ENCODE results near the gene GPAT2. TPM values are rescaled to one million over a fixed set of nuclear protein-coding genes. Genes with fewer than 3 reads are reported as not detected.
"Not testable (repeated sequence)": the region's sequence is repeated elsewhere in the genome, so short reads cannot be mapped to it uniquely, and the experiment has no call there.

Gene GPAT2
- total RNA-seq, 8 experiments from 2014 or later = 0.05 to 3.2 (median 0.41) TPM

GRCh38 chr2:96012086-96012791, 22.5 kb downstream of the GPAT2 start:
- not testable (repeated sequence) for H3K4me1 ChIP-seq (replicated peaks in 1 of 2); ATAC-seq (replicated peaks in 6 of 8); H3K27ac ChIP-seq; H3K4me3 ChIP-seq
- 8 to 95% (median 80%) methylated on average over 1 to 7 of the region's 8 CpGs; no CpG with 5 or more reads in 3 of the 10 experiments for WGBS, 10 experiments
- in situ Hi-C loops (cut with MboI; ENCODE audit: low pct_unique_long_range_greater_than_20kb in 2 of 9, low sequenced_read_pairs in 9 of 9, unreplicated experiment in 9 of 9) = loop anchor here in 2 of 9 experiments (25.0 kb wide), 2 partner anchors 100 to 250 kb away; partner anchors contain the start of genes ADRA2B (in 2 of the 2), CIAO1 (in 1 of the 2) and TMEM127 (in 1 of the 2)

GRCh38 chr2:96011129-96011455, 23.6 kb downstream of the GPAT2 start:
- peak in 6 of 8 experiments; percentile 3 to 11 (median 6) for ATAC-seq (replicated peaks in 6 of 8)
- in situ Hi-C loops (cut with MboI; ENCODE audit: low pct_unique_long_range_greater_than_20kb in 2 of 9, low sequenced_read_pairs in 9 of 9, unreplicated experiment in 9 of 9) = loop anchor here in 2 of 9 experiments (25.0 kb wide), 2 partner anchors 101 to 251 kb away; partner anchors contain the start of genes ADRA2B (in 2 of the 2), CIAO1 (in 1 of the 2) and TMEM127 (in 1 of the 2)
- peak overlapping the region; percentile 14 to 31 (median 21) for H3K4me3 ChIP-seq
- not testable (repeated sequence) for H3K27ac ChIP-seq; H3K4me1 ChIP-seq (replicated peaks in 1 of 2)
- 100% methylated on average over 1 of the region's 4 CpGs; no CpG with 5 or more reads in 9 of the 10 experiments for WGBS, 10 experiments

DNA sequence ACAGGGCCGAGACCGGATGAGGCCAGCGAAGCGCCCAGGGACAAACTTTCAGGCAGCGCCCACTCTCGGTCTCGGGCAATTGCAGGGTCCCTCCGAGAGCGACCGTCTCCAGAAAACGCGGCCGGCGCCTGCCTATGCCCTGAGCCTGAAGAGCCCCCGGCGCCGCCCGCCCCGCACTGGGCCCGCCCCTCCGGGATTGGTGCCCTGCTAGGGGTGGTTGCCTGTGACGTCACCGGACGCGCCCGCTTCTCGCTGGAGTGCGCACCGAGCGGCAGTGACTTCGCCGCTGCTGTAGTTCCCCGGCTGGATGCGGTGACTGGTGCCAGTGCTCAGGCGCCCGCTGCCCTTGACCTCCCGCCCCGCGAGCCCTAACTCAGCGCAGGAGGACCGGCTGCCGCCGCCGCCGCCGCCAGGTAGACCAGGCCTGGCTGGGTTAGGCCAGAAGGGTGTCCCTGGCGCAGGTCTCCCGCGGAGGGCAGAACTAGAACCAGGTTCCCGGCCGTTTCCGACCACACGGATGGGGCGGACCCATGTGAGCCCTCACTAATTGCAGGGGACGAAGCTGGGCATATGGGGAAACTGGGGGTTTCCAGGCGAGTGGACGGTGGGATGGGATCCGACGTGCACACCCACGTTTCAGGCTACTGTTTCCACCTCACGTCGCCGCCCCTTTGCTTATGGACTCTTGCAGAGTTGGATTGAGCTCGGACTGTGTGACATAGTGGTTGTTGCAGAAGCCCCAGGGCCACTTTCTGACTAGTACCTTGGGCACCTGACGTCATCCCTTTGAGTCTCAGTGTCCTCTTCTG, 24.2 kb downstream of the GPAT2 start:
- H3K27ac ChIP-seq; H3K4me1 ChIP-seq (replicated peaks in 1 of 2): not testable (repeated sequence)
- H3K4me3 ChIP-seq = peak overlapping the region; percentile 30 to 60 (median 42)
- WGBS, 10 experiments = no CpG with 5 or more reads among the region's 65 CpGs
- in situ Hi-C loops (cut with MboI; ENCODE audit: low pct_unique_long_range_greater_than_20kb in 2 of 9, low sequenced_read_pairs in 9 of 9, unreplicated experiment in 9 of 9) = loop anchor here in 2 of 9 experiments (25.0 kb wide), 2 partner anchors 102 to 252 kb away; partner anchors contain the start of genes ADRA2B (in 2 of the 2), CIAO1 (in 1 of the 2) and TMEM127 (in 1 of the 2)
- ATAC-seq (replicated peaks in 6 of 8) = peak; percentile 98 to 100 (median 99)

GRCh38 chr2:96009833-96010232, 24.9 kb downstream of the GPAT2 start:
- 40% methylated on average over 1 of the region's 10 CpGs; no CpG with 5 or more reads in 9 of the 10 experiments for WGBS, 10 experiments
- peak in 6 of 8 experiments; percentile 6 to 39 (median 18) for ATAC-seq (replicated peaks in 6 of 8)
- H3K4me1 ChIP-seq (replicated peaks in 1 of 2); H3K27ac ChIP-seq: not testable (repeated sequence)
- H3K4me3 ChIP-seq = peak overlapping the region; percentile 21 to 60 (median 41)
- in situ Hi-C loops (cut with MboI; ENCODE audit: low pct_unique_long_range_greater_than_20kb in 2 of 9, low sequenced_read_pairs in 9 of 9, unreplicated experiment in 9 of 9) = loop anchor here in 2 of 9 experiments (25.0 kb wide), 2 partner anchors 102 to 252 kb away; partner anchors contain the start of genes ADRA2B (in 2 of the 2), CIAO1 (in 1 of the 2) and TMEM127 (in 1 of the 2)

DNA sequence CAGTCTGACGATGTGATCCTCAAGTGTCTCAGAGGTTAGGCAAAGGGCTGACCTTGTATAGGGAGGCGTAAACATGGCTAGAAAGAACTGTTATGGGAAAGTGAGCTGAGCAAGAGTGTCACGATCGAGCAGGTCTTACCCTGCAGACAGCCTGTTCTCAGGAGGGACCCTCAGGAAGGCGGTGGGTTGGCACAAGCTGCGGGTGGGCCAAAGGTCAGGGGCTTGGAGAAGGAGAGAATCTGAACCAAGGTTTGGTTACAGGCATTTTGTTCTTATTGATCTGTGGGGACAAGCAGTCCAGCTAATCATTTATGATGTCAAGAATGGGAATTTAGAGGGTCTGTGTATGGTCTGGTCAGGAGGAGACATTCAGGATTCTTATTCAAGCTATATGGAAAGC, 26.7 kb downstream of the GPAT2 start:
- in situ Hi-C loops (cut with MboI; ENCODE audit: low pct_unique_long_range_greater_than_20kb in 2 of 9, low sequenced_read_pairs in 9 of 9, unreplicated experiment in 9 of 9) = loop anchor here in 2 of 9 experiments (25.0 kb wide), 2 partner anchors 104 to 254 kb away; partner anchors contain the start of genes ADRA2B (in 2 of the 2), CIAO1 (in 1 of the 2) and TMEM127 (in 1 of the 2)
- 0 to 100% (median 79%) methylated on average over 1 to 5 of the region's 6 CpGs; no CpG with 5 or more reads in 4 of the 10 experiments for WGBS, 10 experiments
- H3K27ac ChIP-seq; H3K4me1 ChIP-seq (replicated peaks in 1 of 2); H3K4me3 ChIP-seq; ATAC-seq (replicated peaks in 6 of 8): not testable (repeated sequence)

GRCh38 chr2:96006248-96006647, 28.5 kb downstream of the GPAT2 start:
- not testable (repeated sequence) for H3K27ac ChIP-seq; ATAC-seq (replicated peaks in 6 of 8); H3K4me1 ChIP-seq (replicated peaks in 1 of 2); H3K4me3 ChIP-seq
- WGBS, 10 experiments = 60 to 100% (median 76%) methylated on average over 1 to 5 of the region's 5 CpGs; no CpG with 5 or more reads in 3 of the 10 experiments
- in situ Hi-C loops (cut with MboI; ENCODE audit: low pct_unique_long_range_greater_than_20kb in 2 of 9, low sequenced_read_pairs in 9 of 9, unreplicated experiment in 9 of 9) = loop anchor here in 2 of 9 experiments (25.0 kb wide), 2 partner anchors 106 to 256 kb away; partner anchors contain the start of genes ADRA2B (in 2 of the 2), CIAO1 (in 1 of the 2) and TMEM127 (in 1 of the 2)

DNA sequence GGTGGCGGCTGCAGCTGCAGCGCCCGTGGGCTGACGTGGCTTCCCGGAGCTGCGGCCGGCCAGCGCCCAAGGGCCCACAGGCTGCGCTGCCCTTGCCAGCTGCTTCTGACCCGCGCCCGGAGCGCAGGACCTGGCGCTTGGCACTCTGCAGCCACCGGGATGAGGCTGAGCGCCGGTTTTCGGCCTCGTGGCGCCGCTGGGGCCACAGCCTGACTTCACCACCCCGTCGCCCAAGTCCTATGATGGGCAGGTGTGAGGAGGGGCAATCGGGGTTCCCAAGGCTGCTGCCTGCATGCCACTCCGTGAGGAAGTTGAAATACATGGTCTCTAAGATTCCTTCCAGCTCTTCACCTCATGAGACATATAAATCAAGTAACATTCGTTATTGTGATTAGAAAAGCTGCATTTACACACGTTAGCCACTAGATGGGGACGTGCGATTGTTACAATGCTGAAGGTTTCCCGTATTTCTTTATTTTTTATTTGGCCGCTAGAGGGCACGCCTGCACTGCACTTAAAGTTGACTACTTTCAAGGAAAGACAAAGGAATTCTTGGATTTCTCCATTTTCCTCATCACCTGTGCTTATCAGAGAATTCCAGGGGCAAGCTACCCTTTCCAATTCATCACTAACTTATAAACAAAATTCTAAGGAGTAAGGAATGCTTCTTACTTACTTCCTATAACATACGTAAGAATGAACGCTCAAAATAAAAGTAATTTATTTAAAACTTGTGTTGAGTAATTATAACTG, 42.0 kb downstream of the GPAT2 start:
- 0 to 87% (median 12%) methylated on average over 1 to 5 of the region's 34 CpGs; no CpG with 5 or more reads in 1 of the 10 experiments for WGBS, 10 experiments
- H3K4me1 ChIP-seq (replicated peaks in 1 of 2); in situ Hi-C loops (cut with MboI; ENCODE audit: low pct_unique_long_range_greater_than_20kb in 2 of 9, low sequenced_read_pairs in 9 of 9, unreplicated experiment in 9 of 9): not testable (repeated sequence)
- H3K27ac ChIP-seq = peak overlapping the region; percentile 89 to 98
- peak overlapping the region; percentile 41 to 92 (median 66) for H3K4me3 ChIP-seq
- peak; percentile 55 to 68 (median 66) for ATAC-seq (replicated peaks in 6 of 8)

- H3K4me1 ChIP-seq (replicated peaks in 1 of 2); in situ Hi-C loops (cut with MboI; ENCODE audit: low pct_unique_long_range_greater_than_20kb in 2 of 9, low sequenced_read_pairs in 9 of 9, unreplicated experiment in 9 of 9): not testable (repeated sequence)
- no CpG with 5 or more reads among the region's 39 CpGs for WGBS, 10 experiments
- ATAC-seq (replicated peaks in 6 of 8) = peak; percentile 22 to 71 (median 62)
- peak overlapping the region; percentile 89 to 98 for H3K27ac ChIP-seq
- peak overlapping the region; percentile 41 to 92 (median 66) for H3K4me3 ChIP-seq
Observed at GRCh38 chr2:95992102-95992501, 42.6 kb downstream of the GPAT2 start.

DNA sequence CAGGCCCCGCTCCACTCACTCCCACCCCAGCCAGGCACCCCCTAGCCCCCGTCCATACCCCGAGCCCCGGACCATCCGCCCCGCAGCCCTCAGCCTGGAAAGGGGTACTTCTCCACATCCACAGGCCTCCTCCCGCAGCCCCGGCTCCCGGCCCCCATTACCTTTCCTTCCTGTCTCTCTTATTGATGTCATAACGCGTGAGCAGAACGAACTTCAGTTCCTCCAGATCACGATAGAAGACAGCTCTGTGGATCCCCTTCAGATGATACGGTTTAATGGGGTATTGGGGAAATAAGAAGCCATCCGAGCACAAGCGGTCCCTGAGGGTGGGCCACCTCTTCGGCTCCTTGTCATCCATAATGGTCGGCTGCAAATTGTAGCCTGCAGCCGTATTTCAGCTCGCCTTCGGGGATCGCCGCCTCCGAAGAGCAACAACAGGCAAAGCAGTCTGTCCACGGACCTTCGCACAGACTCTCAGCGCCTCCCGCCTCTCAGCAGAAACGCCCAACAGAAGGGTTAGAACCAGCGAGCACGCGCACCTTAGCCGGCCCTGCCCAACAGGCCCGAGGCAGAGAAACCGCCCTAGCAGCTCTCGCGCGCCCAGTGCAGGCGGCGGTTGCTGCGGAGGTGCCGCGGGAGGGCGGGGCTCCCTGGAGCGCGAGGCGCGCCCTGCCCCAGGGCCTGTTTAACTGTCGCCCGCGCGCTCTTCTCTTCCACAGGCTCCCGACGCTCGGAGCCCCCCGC, 43.2 kb downstream of the GPAT2 start, which contains the start of gene ANKRD36C:
ANKRD36C (minus strand) TSS at position 474 of the 744 bp plus-strand sequence; CDS start at position 358, 116 bp downstream.
- WGBS, 10 experiments = 0 to 4% methylated on average over 1 to 5 of the region's 56 CpGs; no CpG with 5 or more reads in 8 of the 10 experiments

GRCh38 chr2:95990884-95991283, 43.8 kb downstream of the GPAT2 start:
- H3K27ac ChIP-seq; in situ Hi-C loops (cut with MboI; ENCODE audit: low pct_unique_long_range_greater_than_20kb in 2 of 9, low sequenced_read_pairs in 9 of 9, unreplicated experiment in 9 of 9); ATAC-seq (replicated peaks in 6 of 8); H3K4me1 ChIP-seq (replicated peaks in 1 of 2): not testable (repeated sequence)
- 20% methylated on average over 1 of the region's 6 CpGs; no CpG with 5 or more reads in 9 of the 10 experiments for WGBS, 10 experiments
- H3K4me3 ChIP-seq = peak overlapping the region; percentile 22 to 40 (median 32)

More for the DNA sequence above, 43.2 kb downstream of the GPAT2 start, which contains the start of gene ANKRD36C:
- Histone ChIP-seq H3K27ac (peak within 1 kb of the TSS; percentile 89 to 98), H3K4me3 (peak within 1 kb of the TSS; percentile 66 to 92 (median 73))
- peak; percentile 85 to 94 (median 93) for ATAC-seq (replicated peaks in 6 of 8)
- H3K4me1 ChIP-seq (replicated peaks in 1 of 2); in situ Hi-C loops (cut with MboI; ENCODE audit: low pct_unique_long_range_greater_than_20kb in 2 of 9, low sequenced_read_pairs in 9 of 9, unreplicated experiment in 9 of 9): not testable (repeated sequence)

All from motor neuron (in vitro differentiated cells).